Measurements from ENCODE around the gene LKAAEAR1. TPM values are rescaled to one million over a fixed set of nuclear protein-coding genes. Genes with fewer than 3 reads are reported as not detected.

Gene LKAAEAR1
- total RNA-seq, 1 donor from 2014 or later: 0.78 TPM

- no peak for DNase-seq
Observed at GRCh38 chr20:64050261-64051032, 33.8 kb downstream of the LKAAEAR1 start.

GRCh38 chr20:64049878-64050260 lies 34.3 kb downstream of the LKAAEAR1 start:
- DNase-seq: no peak

- DNase-seq: no peak
Observed at GRCh38 chr20:64049060-64049877, 34.9 kb downstream of the LKAAEAR1 start, which contains the start of gene SOX18. TSS of gene SOX18 (minus strand) at chr20:64049639. CDS start at chr20:64049516, 123 bp downstream.

- DNase-seq: no peak
Observed at GRCh38 chr20:64048402-64049044, 35.7 kb downstream of the LKAAEAR1 start.

- no peak for DNase-seq
Observed at GRCh38 chr20:64047968-64048401, 36.2 kb downstream of the LKAAEAR1 start.

- no peak for DNase-seq
Observed at GRCh38 chr20:64047046-64047389, 37.2 kb downstream of the LKAAEAR1 start.

GRCh38 chr20:64045346-64046011 lies 38.7 kb downstream of the LKAAEAR1 start:
- DNase-seq: no peak

GRCh38 chr20:64044484-64045247 lies 39.5 kb downstream of the LKAAEAR1 start:
- DNase-seq: no peak

- no peak for DNase-seq
Observed at GRCh38 chr20:64043768-64044167, 40.4 kb downstream of the LKAAEAR1 start.

GRCh38 chr20:64042054-64042781 lies 42.0 kb downstream of the LKAAEAR1 start:
- no peak for DNase-seq

GRCh38 chr20:64041781-64042053 lies 42.5 kb downstream of the LKAAEAR1 start:
- no peak for DNase-seq

- DNase-seq: no peak
Observed at GRCh38 chr20:64041040-64041780, 43.0 kb downstream of the LKAAEAR1 start.

GRCh38 chr20:64040231-64041039 lies 43.8 kb downstream of the LKAAEAR1 start:
- DNase-seq: no peak

GRCh38 chr20:64039293-64040160 lies 44.7 kb downstream of the LKAAEAR1 start:
- no peak for DNase-seq

- no peak for DNase-seq
Observed at GRCh38 chr20:64038565-64039292, 45.5 kb downstream of the LKAAEAR1 start.

GRCh38 chr20:64038224-64038564 lies 46.0 kb downstream of the LKAAEAR1 start:
- no peak for DNase-seq

- no peak for DNase-seq
Observed at GRCh38 chr20:64037498-64038213, 46.5 kb downstream of the LKAAEAR1 start.
